Left forelimb (tissue), 1 donor: ENCODE data around the gene ERBB4.

Source experiments
- DNase-seq: peaks from one replicate; pipeline ENCODE4 v3.0.0-alpha.2; 2018; ENCODE audit warnings: low spot score

ERBB4 gene

DNA sequence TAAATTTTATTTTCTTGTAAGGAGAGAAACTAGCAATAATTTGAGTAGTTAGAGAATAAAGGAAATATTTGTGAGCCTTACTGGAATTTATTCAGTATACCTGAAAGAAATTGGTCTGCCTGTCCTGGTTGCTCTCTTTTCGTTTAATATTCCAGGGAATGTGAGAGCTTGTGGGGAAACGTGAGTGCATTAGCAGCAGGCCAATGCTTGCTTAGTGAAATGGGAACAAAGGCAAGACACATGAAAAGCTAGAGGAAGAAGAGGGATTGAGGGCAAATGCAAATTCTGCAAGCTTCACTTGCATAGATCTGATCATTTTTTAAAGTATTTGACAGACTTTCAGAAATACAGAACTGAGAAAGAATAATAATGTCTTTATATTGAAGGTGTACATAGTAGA, 111.0 kb downstream of the ERBB4 start:
- no peak for DNase-seq

DNA sequence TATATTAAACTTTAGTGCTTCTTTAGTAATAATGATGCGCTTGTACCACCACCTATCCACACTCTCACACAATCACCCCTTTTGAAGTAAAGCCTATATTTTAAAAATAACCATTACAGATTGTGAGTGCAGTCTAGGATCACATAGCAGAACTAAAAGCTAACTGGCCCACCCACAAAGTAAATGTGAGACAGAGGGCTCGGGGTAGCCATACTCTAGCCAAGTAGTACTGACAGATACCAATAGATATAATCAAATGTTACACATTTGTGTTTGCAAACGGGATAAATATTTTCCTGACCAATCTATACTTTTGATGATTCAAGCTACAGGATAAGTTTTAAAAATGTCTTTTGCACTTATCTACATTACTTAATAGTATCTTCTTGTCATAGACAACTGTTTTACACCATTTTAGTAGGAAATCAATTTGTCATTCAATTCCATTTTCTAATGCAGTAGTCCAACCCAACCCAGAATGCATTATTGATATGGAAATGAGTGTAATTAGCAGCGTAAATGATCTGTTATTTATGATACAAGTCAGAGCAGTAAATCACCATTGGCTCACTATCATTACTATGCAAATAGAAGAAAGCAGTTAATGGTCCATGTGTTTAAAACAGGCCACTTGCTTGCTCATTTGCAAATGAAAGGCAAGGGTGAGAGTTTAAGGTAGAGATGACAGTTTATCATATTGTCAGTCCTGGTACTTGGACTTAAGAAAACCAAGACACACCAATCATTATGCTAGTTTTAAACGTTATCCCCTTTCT, 111.8 kb downstream of the ERBB4 start:
- no peak for DNase-seq

DNA sequence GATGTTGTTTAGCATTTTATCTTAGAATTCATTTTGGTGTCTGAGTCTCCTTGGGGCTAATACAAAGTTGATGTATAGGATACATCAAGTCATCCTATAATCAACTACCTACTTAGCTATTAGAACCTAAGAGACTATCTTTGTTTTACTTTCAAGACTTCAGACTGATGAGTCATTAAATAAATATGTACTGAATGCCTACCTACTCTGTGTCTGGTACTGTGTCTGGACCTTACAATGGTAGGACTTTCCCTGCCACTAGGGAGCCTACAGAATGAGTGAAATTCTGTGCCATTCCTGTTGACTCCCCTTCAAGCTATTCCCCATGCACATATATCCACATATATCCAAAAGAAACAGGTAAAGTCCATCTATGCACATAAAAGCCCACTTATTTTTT, 114.5 kb downstream of the ERBB4 start:
- DNase-seq, result no peak

DNA sequence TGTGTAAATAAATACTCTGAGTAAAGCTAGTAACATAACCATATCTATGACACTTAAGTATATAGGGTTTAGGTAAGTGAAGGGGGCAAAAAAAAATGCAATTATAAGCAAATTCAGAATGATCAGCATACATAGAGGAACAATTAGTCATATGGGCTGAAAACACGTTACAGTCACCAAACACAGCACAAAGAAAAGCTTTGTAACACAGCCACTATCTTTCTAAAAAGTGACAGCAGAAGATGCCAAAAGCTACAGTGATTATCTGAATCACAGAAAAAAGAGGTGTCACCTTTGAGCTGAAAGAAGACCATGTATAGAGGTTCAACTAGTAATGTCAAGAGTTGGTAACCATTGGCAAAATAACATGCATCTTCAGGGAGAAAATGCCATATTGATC, 115.5 kb downstream of the ERBB4 start:
- no peak for DNase-seq

DNA sequence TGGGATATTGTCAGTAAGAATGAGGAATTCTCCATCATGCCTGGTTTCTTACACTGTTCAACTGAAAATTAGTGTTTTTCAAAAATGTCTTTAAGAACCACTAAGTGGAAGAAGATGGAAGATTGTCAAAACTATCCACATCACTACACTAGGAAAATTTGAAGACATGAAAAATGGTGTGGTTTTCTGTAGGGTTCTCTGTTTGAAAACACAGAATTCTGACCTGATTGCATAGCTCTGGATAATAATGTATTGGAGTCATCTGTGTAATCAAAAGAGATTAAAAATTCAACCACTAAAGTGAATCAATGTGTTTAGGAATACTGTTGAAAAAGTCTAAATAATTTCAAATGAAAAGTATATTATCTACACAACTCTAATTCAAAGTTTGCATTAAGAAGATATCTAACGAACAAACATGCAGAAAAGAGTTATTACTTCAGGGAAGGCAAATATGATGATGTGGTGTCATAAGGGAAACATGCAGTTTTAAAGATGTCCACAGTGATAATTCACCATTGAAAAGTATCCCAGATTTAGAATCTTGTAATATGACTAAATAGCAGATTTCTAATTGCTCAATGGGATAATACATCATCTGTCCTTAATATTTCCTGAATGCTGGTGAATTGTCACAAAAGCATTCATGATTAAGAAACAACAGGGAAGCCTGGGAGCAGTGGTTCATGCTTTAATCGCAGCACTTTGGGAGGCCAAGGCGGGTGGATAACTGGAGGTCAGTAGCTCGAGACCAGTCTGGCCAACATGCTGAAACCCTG, 116.9 kb downstream of the ERBB4 start:
- no peak for DNase-seq

DNA sequence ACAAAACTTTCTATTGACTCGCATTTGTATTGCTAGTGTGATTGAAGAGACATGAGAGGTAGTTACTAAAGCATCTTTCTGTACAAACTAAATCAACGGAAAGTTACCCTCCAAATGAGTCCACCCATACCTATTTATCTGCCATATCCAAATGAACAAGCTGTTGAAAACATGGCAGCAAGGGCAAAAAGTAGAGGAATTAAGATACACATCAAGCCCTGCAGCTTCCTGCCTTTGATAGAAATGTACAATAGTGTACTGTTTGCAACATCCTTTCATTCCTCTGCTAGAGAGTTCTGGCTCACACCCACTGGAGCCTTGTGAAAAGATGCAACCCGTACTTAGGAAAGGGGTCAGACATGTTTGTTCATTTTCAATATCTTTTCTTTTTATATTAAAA, 122.5 kb downstream of the ERBB4 start:
- no peak for DNase-seq

DNA sequence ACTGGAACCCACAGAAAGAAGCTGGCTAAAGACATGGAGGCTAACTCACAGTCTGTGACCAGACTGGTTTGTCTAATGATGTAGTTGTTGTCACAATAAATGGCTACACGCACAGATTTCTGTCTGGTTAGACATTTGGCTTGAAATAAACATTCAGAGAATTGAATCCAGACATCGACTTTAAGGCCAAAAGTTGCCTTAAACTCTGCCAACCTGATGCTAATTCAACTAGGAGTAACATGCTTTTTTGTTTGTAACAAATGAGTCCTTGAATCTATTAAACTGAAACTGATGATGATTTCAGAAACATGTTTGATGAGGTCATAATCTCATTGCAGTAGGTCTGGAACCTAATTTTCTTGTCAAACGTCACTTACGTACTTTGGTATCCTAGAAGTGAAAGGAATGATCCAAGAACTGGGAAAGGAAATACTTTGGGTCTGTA, 123.8 kb downstream of the ERBB4 start:
- DNase-seq, result no peak

DNA sequence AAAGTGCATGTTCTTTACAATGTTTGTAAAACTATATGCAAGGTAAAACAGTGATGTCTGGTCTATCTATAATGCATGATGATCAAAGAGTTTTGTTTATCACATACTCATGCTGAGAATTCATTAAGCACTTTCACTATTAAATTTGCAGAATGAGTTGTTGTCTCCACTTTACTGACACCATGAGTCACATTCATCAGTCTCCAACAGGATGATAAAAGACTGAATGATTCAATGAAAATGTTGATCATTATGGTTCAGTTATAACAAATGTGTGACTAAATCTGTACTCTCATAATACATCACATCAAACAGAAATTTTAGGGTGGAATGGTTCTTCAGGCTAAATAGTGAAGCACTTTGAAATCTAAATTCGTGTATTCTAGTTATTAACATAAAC, 129.0 kb downstream of the ERBB4 start:
- no peak for DNase-seq

DNA sequence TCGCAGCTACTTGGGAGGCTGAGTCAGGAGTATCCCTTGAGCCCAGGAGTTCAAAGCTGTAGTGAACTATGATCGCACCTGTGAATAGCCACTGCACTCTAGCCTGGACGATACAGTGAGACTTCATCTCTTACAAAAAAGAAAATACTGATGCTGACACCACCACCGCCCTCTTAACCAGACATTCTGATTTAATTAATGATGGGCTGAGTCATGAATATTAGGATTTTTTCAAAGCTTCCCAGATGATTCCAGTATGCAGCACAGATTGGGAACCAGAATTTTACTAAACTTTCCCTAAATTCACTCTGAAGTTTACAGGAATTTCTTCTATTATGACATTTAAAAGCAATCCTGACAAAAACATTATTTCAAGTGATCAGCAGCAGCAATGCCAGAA, 130.1 kb downstream of the ERBB4 start:
- DNase-seq, result no peak

DNA sequence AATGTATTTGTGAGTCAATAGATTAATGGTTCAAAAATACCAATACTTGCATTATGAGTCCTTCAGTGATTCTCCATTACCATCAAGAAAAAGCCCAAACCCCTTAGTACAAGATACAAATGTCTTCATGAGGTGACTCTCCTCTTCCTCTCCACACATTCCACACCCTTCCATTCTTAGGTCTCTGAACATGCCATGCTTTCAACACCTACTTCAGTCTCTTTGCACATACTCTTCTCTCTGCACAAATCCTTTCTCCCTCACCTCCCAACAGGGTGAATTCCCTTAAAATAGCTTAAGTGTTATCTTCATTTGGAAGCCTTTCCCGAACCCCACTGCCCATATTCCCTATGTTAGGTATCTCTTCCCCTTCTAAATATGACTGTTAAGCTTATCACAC, 131.9 kb downstream of the ERBB4 start:
- no peak for DNase-seq

DNA sequence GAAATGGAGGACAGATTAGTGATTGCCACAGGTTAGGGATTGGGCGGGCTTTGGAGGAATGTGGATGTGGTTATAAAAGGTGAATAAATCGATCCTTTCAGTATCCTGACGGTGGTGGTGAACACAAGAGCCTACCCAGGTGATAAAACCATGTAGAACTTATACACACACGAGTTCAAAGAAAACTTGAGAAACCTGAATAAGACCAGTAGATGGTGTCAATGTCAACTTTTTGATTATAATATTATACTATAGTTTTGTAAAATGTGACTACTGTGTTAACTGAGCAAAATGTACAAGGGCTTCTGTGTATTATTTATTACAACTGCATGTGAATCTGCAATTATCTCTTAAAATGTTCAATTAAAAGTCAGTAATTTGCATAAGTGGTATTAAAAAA, 136.3 kb downstream of the ERBB4 start:
- DNase-seq, result no peak

DNA sequence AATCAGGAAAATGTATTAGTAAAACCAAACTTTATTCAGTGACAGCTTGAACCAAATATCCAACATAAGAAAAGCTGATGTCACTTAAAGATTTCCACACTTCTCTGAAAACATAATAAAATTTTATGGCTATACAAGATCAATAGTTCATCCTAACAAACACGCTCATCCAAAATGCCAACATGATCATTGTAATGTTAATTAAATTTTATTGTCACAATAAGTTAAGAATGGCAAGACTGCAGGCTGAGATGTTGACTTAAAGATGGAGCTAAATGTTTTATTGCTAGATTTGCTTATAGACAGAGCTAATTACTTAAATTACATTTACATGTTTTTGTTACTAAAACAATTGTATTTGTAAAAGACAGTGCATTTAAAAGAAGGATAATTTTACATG, 140.3 kb downstream of the ERBB4 start:
- no peak for DNase-seq

DNA sequence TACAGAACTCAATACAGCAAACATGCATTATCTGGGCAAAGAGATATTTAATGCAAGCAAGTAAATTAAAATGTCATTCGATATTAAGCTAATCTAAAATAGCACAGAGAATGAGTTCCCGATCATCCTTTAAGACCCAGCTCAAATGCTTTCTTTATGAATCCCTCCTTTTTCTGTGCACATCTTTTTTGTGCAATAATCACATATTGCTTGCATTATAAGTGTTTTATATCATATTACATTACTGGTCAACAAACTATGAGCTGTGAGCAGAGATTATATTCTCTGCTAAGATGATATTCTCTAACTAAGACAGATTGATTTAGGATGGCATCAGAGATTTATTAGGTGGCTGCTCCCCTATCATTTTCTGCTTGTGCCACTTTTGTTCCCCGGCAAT, 146.1 kb downstream of the ERBB4 start:
- DNase-seq, result no peak

DNA sequence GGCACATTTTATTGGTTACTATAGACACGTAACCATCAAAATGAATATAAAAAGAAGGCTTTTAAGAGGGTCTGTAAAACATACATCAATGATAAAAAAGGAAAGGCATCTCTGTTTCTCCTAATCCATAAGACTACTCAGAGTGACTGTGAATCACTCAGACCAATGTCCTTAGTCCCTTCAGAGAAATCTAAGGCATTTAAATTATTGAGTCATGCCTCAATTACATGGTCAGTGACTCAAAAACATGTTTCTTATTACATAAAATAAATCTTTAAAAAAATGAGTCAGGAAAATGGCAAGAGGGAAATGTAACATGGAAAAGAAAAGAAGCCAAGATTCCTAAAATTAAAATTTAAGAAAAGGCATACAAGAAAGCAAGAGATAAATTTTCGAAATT, 146.6 kb downstream of the ERBB4 start:
- DNase-seq, result no peak

DNA sequence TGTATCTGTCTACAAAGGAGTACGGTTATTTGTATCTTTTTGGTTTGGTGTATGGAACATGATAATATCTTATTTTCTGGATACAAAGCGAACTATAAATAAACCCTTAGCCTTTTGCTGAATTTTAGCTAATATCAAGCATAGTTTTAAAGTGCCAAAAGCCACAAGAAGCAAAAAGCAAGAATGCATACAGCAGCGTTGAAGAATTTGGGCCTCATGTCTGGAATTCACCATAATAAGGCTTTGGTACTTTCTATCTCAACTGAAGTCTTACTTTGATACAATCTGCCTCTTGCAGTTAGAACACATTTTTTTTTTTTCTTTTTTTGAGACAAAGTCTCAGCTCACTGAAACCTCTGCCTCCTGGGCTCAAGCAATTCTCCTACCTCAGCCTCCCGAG, 151.5 kb downstream of the ERBB4 start:
- no peak for DNase-seq

DNA sequence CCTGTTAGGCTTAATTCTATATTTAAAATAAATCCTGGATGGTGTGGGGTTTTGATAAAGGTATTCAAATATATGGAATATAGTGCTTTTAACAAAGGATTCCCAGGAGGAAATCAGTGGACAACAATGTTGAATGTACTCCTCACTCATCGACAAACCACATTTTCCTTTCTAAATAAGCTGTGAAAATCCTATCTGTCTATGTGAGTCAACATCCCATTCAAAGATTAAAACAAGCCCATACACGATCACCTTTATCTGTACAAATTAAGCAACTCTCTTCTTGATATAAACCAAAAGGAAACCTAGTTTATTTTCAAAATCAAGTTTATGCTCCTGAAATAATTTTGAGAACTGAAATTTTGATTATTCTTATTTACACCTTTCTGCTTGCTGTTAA, 153.4 kb downstream of the ERBB4 start:
- DNase-seq, result no peak

DNA sequence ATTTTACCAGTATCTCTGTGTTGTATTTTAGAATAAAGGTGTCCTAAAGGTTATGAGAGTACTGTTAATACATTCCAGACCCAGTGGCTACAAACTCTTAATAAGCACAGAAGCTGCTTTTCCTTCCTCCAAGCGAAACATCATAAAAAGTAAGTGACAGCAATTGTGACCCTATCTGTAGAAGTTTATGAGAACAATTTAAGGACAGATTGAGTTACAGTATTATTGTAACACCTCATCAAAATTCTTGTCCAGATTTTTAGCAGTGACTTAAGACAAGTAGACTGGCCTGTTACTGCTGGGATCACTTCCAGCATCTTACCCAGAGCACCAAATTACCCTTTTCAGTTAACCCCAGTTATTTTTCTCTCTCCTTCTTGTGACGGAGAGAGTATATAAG, 154.6 kb downstream of the ERBB4 start:
- DNase-seq, result no peak

DNA sequence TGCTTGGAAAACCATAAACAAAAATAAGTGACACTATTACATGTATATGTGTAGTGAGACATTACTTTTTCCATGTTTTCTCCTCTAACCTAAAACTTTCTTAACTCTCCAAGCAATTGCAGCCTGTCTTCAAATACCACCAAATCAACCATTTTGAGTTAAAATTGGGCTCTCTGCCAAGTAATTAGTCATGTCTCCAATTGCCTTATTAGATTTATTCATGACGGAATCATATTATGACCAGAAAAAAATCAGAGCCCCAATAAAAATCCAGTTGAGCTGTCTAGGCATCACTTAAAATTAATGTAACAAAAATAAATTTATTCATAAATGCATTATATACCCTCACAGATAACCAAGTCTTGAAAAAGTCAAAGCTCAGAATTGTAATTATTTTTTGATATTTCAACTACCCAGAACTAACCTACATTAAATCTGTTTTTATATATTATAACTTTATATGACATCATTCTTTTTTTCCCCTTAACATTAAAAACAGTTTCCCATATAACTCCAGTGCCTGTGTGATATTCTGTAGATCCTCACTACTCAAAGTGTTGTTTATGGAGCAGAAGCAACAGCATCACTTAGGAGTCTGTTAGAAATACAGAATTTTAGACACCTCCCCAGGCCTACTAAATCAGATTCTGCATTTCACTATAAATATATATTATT, 157.0 kb downstream of the ERBB4 start:
- no peak for DNase-seq

DNA sequence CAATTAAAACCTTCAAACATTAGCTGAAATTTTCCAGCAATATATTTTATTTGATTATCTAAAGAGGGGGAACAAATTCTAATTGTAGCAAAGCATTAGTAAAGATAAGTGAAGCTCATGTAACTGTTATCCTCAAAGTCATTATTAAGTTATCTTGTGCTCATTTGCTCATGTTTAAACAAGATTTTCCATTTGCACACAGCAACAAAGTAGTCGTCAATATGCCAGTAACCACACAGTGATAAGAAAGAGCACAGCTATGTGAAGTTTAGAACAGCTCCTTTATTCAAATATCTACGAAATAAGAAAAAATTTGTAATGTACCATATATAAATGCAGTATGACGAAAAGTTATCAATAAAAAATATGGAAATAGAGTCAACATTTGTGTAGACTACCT, 159.5 kb downstream of the ERBB4 start:
- no peak for DNase-seq

DNA sequence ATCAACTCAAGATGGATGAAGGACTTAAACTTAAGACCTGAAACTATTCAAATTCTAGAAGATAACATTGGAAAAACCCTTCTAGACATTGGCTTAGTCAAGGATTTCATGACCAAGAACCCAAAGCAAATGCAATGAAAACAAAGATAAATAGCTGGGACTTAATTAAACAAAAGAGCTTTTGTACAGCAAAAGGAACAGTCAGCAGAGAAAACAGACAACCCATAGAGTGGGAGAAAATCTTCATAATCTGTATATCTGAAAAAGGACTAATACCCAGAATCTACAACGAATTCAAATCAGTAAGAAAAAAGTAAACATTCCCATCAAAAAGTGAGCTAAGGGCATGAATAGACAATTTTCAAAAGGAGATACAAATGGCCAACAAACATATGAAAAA, 171.2 kb downstream of the ERBB4 start:
- DNase-seq, result no peak

DNA sequence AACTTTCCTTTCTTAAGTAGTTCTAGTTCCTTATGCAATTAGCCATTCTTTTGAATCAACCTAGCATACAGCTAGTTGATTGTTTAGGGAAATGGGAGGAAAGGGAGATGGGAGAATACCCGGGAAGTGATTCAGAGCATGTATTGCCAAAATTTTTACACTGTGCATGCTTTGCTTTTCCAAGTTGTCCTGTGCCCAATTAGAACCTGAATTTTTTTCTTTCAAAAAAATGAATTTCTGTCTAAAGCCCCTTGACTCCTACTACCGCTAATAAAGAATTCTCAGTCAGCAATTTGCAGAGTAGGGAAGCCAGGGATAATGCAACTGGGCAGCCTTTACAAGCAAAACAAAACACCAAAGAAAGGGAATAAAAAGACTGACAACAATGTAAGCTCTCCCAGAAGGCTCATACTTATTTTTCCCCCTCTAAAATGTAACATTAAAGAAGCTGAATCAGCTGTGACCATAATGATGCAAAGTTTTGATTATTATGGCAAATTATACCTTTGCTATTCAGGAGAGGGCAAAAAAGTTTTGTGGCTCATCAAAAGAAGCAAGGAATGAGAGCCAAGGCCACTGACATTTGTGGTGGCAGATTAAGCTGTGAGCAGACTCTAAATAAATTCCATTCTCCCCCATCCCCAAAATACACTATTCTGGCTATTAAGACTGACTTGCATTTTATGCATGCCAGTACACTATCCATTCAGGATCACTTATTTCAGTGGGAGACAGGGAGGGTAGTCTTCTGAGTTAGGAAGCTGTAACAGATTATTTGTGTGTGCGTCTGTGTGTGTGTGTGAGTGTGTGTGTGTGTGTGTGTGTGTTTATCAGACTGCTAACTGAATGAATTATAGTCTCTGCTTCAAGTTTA, 174.3 kb downstream of the ERBB4 start:
- DNase-seq, result no peak

DNA sequence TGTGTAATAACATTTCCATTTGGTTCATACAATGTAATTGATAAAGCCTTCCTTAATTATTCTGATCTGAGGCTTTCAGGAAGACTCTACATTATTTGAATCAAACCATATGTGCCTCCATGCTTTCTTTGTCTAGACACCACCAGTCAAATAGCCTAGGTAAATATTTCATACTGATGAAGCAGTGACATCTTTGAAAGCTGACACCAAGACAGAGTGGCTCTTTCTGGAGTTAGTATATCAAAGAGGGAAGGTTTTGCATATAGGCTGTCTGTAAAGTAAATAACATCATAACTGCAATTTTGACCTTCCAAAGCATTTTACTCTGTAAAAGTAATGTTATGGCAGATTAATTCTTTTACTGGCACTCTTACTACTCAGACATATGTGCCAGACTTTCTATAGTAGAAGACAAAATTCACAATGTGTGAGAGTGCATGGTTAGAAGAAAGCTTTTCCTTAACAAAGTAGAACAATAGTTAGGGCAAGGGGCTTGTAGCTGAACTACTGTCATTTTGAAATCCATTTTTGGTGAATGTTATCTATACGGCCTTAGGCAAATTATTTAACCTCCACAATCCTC, 177.3 kb downstream of the ERBB4 start:
- DNase-seq, result no peak
